Activated CD4-positive, alpha-beta T cell treated with anti-CD3 and anti-CD28 coated beads, Interleukin-10, Interleukin-2, amounts not matched to agents 100 ng/mL and 50 ng/mL, durations not matched to agents 16 hours and 8 hours (primary cell): ENCODE data around the gene HELT.
A peak's percentile ranks its signal among the peaks of the same experiment; 100 is the strongest.
"Not testable (repeated sequence)": the region's sequence is repeated elsewhere in the genome, so short reads cannot be mapped to it uniquely, and the experiment has no call there.

Experiments used
- DNase-seq: peaks from one replicate; pipeline ENCODE4 v3.0.0-alpha.2; 2020

The HELT gene

GRCh38 chr4:185039508-185040273 is 21.4 kb downstream of the HELT start:
- DNase-seq = peak; percentile 71

GRCh38 chr4:185040523-185040922 is 22.2 kb downstream of the HELT start:
- DNase-seq = peak; percentile 21

GRCh38 chr4:185050286-185050685 is 32.0 kb downstream of the HELT start:
- DNase-seq = not testable (repeated sequence)

DNA sequence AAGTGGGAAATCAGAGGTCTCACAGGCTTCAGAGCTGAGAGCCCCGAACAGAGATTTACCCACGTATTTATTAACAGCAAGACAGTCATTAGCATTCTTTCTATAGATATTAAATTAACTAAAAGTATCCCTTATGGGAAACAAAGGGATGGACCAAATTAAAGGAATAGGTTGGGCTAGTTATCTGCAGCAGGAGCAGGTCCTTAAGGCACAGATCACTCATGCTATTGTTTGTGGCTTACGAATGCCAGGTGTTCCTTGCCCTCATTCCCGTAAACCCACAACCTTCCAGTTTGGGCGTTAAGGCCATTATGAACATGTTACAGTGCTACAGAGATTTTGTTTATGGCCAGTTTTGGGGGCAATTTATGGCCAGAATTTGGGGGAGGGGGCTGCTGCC is 33.0 kb downstream of the HELT start:
- DNase-seq = not testable (repeated sequence)

GRCh38 chr4:185053746-185054145 is 35.5 kb downstream of the HELT start:
- no peak for DNase-seq

GRCh38 chr4:185054272-185054671 is 36.0 kb downstream of the HELT start:
- DNase-seq = no peak

DNA sequence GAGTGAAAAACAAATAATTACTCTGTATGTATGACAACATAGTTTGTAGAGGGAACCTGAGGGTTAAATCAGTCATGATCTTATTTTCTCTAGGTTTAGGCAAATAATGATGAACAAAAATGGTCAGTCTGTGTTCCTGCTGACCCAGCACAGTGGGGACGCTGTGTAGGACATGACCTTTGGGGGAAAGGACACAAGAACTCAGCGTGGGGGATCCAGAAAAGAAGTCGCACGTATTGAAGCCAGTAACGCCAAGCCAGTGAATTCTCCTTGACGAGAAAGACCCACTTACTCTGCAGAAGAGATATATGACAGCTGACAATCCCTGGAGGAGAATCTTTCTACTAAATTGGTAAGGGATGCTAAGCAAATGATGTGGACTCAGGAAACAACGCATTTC is 36.6 kb downstream of the HELT start:
- DNase-seq = no peak

GRCh38 chr4:185061610-185062009 is 43.3 kb downstream of the HELT start:
- DNase-seq = no peak

GRCh38 chr4:185062606-185063005 is 44.3 kb downstream of the HELT start:
- no peak for DNase-seq

GRCh38 chr4:185066179-185066578 is 47.9 kb downstream of the HELT start:
- no peak for DNase-seq

- DNase-seq = no peak
Observed at GRCh38 chr4:185068837-185069236, 50.5 kb downstream of the HELT start.
